Neural cell (in vitro differentiated cells): ENCODE data around the gene INF2. TPM values are rescaled to one million over a fixed set of nuclear protein-coding genes. Genes with fewer than 3 reads are reported as not detected.

ENCODE experiments used
- H2AFZ ChIP-seq: fragments of 200-600, 300-800 bp; sonication (generic), shearing (Covaris generic); 2 replicates; pipeline ENCODE4 v1.6.0; 2014; ENCODE audit warnings: low read depth, mild to moderate bottlenecking, antibody characterized with exemption, low read length, moderate library complexity
- H3F3A ChIP-seq: fragments of 200-600 bp; shearing (Covaris generic); 2 replicates; pipeline ENCODE4 v1.6.1; 2016; ENCODE audit warnings: mild to moderate bottlenecking, moderate library complexity, mixed read lengths, antibody characterized with exemption, low read length; ENCODE audit not compliant: insufficient read depth, poor library complexity, severe bottlenecking
- H3K27ac ChIP-seq: fragments of 200-600, 300-800 bp; sonication (generic), shearing (Covaris generic); 2 replicates; pipeline ENCODE4 v1.5.1; 2014; ENCODE audit warnings: mild to moderate bottlenecking, low read length, moderate library complexity
- H3K27me3 ChIP-seq: fragments of 300-800, 200-600 bp; sonication (generic), shearing (Covaris generic); 2 replicates; pipeline ENCODE4 v1.6.0; 2014; ENCODE audit warnings: mild to moderate bottlenecking, low read depth, low read length, moderate library complexity; ENCODE audit not compliant: insufficient read depth
- H3K36me3 ChIP-seq: fragments of 300-800, 200-600 bp; sonication (generic), shearing (Covaris generic); 2 replicates; pipeline ENCODE4 v1.5.1; 2014; ENCODE audit warnings: mild to moderate bottlenecking, antibody characterized with exemption, low read length, moderate library complexity; ENCODE audit not compliant: insufficient read depth
- H3K4me2 ChIP-seq: fragments of 300-800, 200-600 bp; sonication (generic), shearing (Covaris generic); 2 replicates; pipeline ENCODE4 v1.6.0; 2014; ENCODE audit warnings: mild to moderate bottlenecking, low read length
- H3K4me3 ChIP-seq: fragments of 300-800, 200-600 bp; sonication (generic), shearing (Covaris generic); 2 replicates; pipeline ENCODE4 v1.5.1; 2014; ENCODE audit warnings: mild to moderate bottlenecking, low read length, moderate library complexity
- H3K79me2 ChIP-seq: fragments of 200-600 bp; shearing (Covaris generic); replicated peaks from 2 replicates; pipeline ENCODE4 v1.6.0; 2014; ENCODE audit warnings: mild to moderate bottlenecking, low read length, moderate library complexity; ENCODE audit not compliant: insufficient read depth
- H3K9ac ChIP-seq: fragments of 300-800, 200-600 bp; sonication (generic), shearing (Covaris generic); 2 replicates; pipeline ENCODE4 v1.6.1; 2016; ENCODE audit warnings: mild to moderate bottlenecking, low read length, mixed read lengths
- H3K9me2 ChIP-seq: fragments of 200-600 bp; shearing (Covaris generic); 2 replicates; pipeline ENCODE4 v1.6.1; 2016; ENCODE audit warnings: mild to moderate bottlenecking, low read length, mixed read lengths; ENCODE audit not compliant: insufficient read depth
- H3K9me3 ChIP-seq: fragments of 200-600, 300-800 bp; sonication (generic), shearing (Covaris generic); 2 replicates; pipeline ENCODE4 v1.6.1; 2016; ENCODE audit warnings: mild to moderate bottlenecking, mixed run types, low read length, moderate library complexity, mixed read lengths
- H4K20me1 ChIP-seq: fragments of 200-600 bp; shearing (Covaris generic); 2 replicates; pipeline ENCODE4 v1.6.1; 2016; ENCODE audit warnings: mild to moderate bottlenecking, mixed run types; ENCODE audit not compliant: insufficient read depth
- EP300 ChIP-seq: fragments of 450-650 bp; conservative IDR thresholded peaks from 2 replicates; pipeline ENCODE4 v1.6.1; 2014; ENCODE audit warnings: antibody characterized with exemption, mild to moderate bottlenecking, moderate library complexity; ENCODE audit not compliant: poor library complexity, severe bottlenecking
- EZH2 ChIP-seq: fragments of 200-600, 300-800 bp; shearing (Covaris generic), sonication (generic); IDR thresholded peaks from 2 replicates; pipeline ENCODE4 v1.6.1; 2014; ENCODE audit warnings: antibody characterized with exemption, low read length, borderline replicate concordance, mild to moderate bottlenecking; ENCODE audit not compliant: insufficient read depth, poor library complexity, severe bottlenecking
- MXI1 ChIP-seq: fragments of 450-650 bp; conservative IDR thresholded peaks from 2 replicates; pipeline ENCODE4 v1.6.1; 2014; ENCODE audit warnings: antibody characterized with exemption, mild to moderate bottlenecking; ENCODE audit not compliant: poor library complexity, severe bottlenecking
- POLR2AphosphoS5 ChIP-seq: IDR thresholded peaks from 2 replicates; pipeline ENCODE4 v1.6.1; 2012
- RAD21 ChIP-seq: fragments of 450-650 bp; conservative IDR thresholded peaks from 2 replicates; pipeline ENCODE4 v1.6.1; 2014; ENCODE audit warnings: antibody characterized with exemption, mild to moderate bottlenecking, moderate library complexity
- SMC3 ChIP-seq: fragments of 450-650 bp; conservative IDR thresholded peaks from 2 replicates; pipeline ENCODE4 v1.6.1; 2014; ENCODE audit warnings: antibody characterized with exemption, mild to moderate bottlenecking, moderate library complexity; ENCODE audit not compliant: poor library complexity
- TAF1 ChIP-seq: IDR thresholded peaks from 2 replicates; pipeline ENCODE4 v1.6.1; 2012; ENCODE audit warnings: low read depth
- polyA plus RNA-seq: library from polyadenylated mRNA; depleted of rRNA; stranded (reverse); fragments of >200 nt; gene quantifications from 2 replicates; pipeline ENCODE4 v1.2.3, GENCODE V29; 2014
- TF ChIP-seq, protein P1 (sequence below): fragments of 450-650 bp; IDR thresholded peaks from 2 replicates; pipeline ENCODE4 v1.5.1; 2014; ENCODE audit warnings: antibody characterized with exemption, mild to moderate bottlenecking, moderate library complexity; ENCODE audit not compliant: poor library complexity, severe bottlenecking
- TF ChIP-seq, protein P2 (sequence below): IDR thresholded peaks from 2 replicates; pipeline ENCODE4 v1.6.1; 2012; ENCODE audit warnings: borderline replicate concordance

INF2 gene
- polyA plus RNA-seq, 1 donor from 2014 or later: 0.02 TPM

GRCh38 chr14:104685216-104685997 lies 4.0 kb upstream of the INF2 start:
- Histone ChIP-seq H3F3A (no peaks in the 10 kb centered on the region), H3K27ac (no peak overlapping the region), H3K4me2 (no peak overlapping the region), H2AFZ (no peak overlapping the region), H3K27me3 (peaks cover 5% of the 10 kb centered on the region), H3K9me2 (no peaks in the 10 kb centered on the region), H3K9me3 (no peaks in the 10 kb centered on the region), H4K20me1 (no peaks in the 10 kb centered on the region), H3K4me3 (no peak overlapping the region), H3K9ac (no peak overlapping the region), H3K79me2 (no peaks in the 10 kb centered on the region), H3K36me3 (no peaks in the 10 kb centered on the region)
- TF ChIP-seq SMC3: no peak
- TF ChIP-seq MXI1: no peak
- no peak for TF ChIP-seq TAF1
- TF ChIP-seq EZH2: no peak
- TF ChIP-seq, protein P1, sequence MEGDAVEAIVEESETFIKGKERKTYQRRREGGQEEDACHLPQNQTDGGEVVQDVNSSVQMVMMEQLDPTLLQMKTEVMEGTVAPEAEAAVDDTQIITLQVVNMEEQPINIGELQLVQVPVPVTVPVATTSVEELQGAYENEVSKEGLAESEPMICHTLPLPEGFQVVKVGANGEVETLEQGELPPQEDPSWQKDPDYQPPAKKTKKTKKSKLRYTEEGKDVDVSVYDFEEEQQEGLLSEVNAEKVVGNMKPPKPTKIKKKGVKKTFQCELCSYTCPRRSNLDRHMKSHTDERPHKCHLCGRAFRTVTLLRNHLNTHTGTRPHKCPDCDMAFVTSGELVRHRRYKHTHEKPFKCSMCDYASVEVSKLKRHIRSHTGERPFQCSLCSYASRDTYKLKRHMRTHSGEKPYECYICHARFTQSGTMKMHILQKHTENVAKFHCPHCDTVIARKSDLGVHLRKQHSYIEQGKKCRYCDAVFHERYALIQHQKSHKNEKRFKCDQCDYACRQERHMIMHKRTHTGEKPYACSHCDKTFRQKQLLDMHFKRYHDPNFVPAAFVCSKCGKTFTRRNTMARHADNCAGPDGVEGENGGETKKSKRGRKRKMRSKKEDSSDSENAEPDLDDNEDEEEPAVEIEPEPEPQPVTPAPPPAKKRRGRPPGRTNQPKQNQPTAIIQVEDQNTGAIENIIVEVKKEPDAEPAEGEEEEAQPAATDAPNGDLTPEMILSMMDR: no peak
- TF ChIP-seq, protein P2, sequence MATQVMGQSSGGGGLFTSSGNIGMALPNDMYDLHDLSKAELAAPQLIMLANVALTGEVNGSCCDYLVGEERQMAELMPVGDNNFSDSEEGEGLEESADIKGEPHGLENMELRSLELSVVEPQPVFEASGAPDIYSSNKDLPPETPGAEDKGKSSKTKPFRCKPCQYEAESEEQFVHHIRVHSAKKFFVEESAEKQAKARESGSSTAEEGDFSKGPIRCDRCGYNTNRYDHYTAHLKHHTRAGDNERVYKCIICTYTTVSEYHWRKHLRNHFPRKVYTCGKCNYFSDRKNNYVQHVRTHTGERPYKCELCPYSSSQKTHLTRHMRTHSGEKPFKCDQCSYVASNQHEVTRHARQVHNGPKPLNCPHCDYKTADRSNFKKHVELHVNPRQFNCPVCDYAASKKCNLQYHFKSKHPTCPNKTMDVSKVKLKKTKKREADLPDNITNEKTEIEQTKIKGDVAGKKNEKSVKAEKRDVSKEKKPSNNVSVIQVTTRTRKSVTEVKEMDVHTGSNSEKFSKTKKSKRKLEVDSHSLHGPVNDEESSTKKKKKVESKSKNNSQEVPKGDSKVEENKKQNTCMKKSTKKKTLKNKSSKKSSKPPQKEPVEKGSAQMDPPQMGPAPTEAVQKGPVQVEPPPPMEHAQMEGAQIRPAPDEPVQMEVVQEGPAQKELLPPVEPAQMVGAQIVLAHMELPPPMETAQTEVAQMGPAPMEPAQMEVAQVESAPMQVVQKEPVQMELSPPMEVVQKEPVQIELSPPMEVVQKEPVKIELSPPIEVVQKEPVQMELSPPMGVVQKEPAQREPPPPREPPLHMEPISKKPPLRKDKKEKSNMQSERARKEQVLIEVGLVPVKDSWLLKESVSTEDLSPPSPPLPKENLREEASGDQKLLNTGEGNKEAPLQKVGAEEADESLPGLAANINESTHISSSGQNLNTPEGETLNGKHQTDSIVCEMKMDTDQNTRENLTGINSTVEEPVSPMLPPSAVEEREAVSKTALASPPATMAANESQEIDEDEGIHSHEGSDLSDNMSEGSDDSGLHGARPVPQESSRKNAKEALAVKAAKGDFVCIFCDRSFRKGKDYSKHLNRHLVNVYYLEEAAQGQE: no peak
- no peak for TF ChIP-seq POLR2AphosphoS5
- no peak for TF ChIP-seq RAD21
- TF ChIP-seq EP300: no peak

GRCh38 chr14:104685998-104686610 lies 3.3 kb upstream of the INF2 start:
- no peak for TF ChIP-seq TAF1
- Histone ChIP-seq H3F3A (no peaks in the 10 kb centered on the region), H3K9me3 (no peaks in the 10 kb centered on the region), H2AFZ (no peak overlapping the region), H3K27me3 (peaks cover 5% of the 10 kb centered on the region), H3K9ac (no peak overlapping the region), H3K4me3 (no peak overlapping the region), H3K4me2 (no peak overlapping the region), H3K9me2 (no peaks in the 10 kb centered on the region), H3K36me3 (no peaks in the 10 kb centered on the region), H3K27ac (no peak overlapping the region), H4K20me1 (no peaks in the 10 kb centered on the region), H3K79me2 (no peaks in the 10 kb centered on the region)
